Measurements from ENCODE around the gene PLXDC2.
"Not testable (repeated sequence)": the region's sequence is repeated elsewhere in the genome, so short reads cannot be mapped to it uniquely, and the experiment has no call there.

The PLXDC2 gene

DNA sequence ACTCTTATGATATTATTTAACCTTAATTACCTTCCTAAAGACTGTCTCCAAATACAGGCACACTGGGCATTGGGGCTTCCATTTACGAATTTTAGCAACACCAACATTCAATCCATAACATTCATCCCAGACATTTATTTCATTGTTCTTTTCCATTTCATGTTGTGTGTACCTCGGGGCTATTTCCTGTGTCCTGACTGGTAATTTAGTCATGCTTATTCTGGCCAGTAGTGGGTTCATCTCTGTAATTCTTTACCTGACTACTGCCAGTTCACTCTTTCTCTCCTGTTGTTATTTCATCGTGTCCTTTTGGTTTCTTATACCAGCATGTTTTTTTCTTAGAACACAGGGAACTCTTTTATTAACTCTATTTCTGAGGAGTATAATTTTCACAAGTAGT lies 225.7 kb downstream of the PLXDC2 start:
- no peak for DNase-seq (ENCODE audit: low read depth in 3 of 3)

DNA sequence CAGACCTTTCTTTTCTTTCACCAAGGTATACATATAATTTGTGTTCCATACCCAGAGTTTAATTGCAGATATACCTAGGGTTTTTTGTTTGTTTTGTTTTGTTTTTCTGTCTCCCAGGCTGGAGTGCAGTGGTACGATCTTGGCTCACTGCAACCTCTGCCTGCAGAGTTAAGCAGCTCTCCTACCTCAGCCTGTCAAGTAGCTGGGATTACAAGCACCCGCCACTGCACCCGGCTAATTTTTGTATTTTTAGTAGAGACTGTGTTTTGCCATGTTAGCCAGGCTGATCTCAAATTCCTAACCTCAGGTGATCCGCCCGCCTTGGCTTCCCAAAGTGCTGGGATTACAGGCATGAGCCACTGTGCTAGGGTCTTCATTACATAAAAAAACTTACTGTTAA lies 228.9 kb downstream of the PLXDC2 start:
- DNase-seq (ENCODE audit: low read depth in 3 of 3): not testable (repeated sequence)

DNA sequence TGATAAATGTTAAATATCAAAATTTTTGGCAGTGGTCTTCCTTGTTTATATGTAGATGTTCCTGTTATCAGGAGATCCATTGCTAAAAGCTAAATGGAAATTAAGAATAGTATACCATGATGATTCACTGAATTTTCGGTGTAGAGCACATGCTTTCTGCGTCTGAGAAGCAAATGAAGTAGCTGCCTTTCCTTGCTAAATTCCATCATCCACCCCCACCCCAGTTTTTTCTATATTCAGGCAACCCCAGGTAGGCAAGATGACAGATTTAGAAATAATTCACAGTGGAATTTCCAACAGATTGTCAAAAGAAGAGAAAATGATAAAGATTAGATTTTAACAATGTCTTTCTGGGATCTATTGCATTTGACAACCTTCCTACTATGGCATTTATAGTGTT lies 231.9 kb downstream of the PLXDC2 start:
- no peak for DNase-seq (ENCODE audit: low read depth in 3 of 3)

DNA sequence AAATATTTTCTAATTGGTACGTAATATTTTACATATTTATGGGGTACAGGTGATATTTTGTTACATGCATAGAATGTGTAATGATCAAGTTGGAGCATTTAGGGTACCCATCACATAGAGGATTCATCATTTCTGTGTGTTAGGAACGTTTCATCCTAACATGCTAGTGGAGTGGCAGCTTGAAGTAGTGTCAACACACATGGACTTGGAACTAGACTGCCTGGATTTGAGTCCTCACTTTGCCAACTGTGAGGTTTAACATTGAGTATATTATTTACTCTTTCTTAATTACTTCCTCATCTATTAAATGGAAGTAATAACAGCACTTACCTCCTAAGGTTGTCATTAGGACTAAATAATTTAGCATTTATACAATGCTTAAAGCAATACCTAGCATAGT lies 241.9 kb downstream of the PLXDC2 start:
- DNase-seq (ENCODE audit: low read depth in 3 of 3): no peak

DNA sequence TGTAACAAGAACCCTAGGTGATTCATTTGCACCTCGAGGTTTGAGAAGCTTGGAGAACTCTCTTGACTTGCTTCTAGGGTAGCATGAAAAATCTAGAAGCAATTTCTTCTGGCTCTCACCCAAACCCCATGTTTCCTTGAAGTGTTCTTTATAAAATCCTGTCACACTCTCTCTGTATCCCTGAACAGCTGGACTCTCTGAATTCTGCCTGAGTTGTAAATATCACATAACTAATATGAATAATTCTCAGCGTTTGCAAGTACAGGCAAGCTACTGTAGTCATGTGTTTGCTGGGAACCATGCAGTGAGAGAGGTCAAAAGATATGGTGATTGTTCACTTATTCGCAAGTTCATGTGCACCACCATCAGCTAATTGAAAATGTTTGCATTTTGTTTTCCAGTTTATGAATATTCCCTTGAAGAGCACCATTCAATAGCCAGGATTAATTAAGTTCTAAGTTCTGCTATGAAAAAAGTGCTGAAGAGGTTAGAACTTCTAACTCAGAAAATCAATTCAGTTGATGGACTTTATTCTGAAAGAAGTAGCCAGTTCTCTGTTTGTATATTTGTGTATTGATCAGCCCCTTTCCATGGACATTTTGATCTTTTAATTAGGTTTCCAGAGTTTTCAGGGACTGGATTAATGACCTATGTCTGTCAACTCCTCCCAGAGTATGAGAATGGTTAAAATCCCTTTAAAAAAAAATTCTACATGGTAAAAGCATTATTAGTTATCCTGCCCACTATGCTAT lies 243.0 kb downstream of the PLXDC2 start:
- DNase-seq (ENCODE audit: low read depth in 3 of 3): no peak

DNA sequence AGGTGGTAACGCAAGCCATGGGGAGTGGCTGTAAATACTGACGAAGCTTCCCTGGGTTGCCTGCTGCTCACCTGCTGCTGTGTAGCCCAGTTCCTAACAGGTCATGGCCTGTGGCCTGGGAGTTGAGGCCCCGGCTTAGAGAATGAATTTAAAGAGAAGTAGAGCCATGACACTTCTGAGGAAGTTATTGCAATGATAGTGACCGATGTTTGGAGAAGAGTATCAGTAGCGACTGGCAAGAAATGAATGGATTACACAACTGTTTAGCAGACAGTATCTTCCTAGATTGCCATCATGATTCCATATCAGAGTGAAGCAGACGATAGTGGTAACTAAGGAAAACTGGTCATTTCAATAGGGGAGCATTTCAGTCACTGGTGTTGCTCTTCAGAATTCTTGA lies 249.6 kb downstream of the PLXDC2 start:
- DNase-seq (ENCODE audit: low read depth in 3 of 3): no peak

DNA sequence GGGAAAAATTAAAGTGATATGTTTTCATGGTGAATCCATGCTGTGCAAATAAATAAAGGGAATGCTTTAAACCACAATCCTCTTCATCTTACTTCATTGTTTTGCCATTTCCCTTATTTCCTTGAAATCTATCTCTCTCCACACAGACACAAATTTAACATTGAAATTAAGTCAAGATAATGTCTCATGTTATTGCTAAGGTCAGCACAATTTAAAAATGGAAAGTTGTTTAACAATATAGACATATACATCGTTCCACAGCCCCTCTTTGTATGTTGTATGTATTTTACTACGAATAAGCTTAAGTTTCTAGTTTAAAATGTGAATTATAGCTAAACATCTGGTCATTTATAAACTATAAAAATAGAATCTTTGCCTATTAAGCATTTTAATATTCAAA lies 256.9 kb downstream of the PLXDC2 start:
- DNase-seq (ENCODE audit: low read depth in 3 of 3): no peak

DNA sequence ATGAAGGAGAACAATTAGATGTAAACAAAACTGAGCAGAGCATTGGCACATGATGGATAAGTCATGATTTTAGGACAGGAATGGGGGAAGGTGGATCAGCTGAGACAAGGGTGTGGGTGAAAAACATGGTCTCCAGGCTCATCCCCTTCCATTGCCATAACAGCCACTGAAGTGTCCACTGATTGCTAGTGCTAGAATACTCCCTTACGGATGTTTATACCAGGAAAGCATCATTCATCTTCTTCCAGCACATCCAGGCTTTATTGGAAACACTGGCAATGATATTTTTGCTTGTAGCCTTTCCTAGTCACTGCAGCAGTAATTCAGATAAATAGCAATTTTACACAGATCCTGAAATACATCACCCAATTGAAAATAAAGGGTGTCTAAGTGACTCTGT lies 259.5 kb downstream of the PLXDC2 start:
- no peak for DNase-seq (ENCODE audit: low read depth in 3 of 3)

DNA sequence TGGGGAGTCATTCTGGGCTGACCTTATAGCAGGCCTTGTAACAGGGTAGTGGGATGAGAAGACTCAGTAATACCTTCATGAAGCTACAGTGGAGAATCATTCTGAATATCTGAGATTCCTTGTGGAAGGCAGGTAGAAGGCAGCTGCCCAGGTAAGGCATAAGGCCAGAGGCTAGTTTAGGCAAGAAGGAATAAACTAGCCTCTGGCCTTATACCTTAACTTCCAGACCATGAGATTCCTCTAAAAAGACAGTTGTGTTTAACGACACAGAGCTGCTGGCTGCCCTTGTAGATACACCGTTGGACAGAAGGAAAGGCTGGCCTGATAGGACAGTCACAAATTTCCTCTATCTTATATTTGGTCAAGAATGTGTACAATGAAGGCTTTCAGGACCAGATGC lies 268.2 kb downstream of the PLXDC2 start:
- DNase-seq (ENCODE audit: low read depth in 3 of 3): no peak

DNA sequence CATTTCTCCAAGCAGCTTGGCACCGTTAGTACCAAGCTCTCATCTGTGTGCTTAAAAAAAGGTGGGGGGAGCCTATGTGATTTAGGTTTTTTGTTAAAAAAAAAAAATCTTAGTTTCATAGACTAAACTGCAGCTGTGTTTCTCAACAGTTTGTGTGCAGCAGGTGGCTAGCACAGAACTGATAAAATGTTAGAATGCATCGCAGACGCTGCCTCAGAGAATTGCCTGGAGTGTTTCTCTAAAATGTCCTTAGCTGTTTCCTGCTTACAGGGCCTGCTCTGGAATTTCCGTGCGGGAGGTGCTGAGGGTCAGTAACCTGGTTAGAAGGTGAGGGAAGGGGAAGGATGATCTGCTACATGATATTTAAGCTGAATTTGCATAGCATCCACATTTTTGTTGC lies 268.9 kb downstream of the PLXDC2 start:
- no peak for DNase-seq (ENCODE audit: low read depth in 3 of 3)

DNA sequence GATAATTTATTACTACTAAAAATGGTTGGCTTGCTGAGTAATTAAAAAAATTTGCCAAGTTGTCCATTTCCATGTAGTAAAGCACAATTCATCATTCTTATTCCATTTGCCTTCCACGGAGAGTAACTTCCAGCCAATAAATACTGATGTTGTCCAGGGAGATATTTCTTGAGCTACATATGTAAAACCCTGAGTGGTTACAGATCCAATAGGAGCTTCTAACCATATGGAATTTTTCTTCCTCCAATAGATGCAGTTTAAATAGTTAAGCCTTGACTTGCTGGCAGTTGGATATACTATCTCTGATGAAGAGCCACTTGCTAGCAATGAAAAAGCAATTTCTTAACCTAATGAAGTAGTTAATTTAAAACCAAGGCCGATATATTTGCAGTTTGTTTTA lies 271.1 kb downstream of the PLXDC2 start:
- no peak for DNase-seq (ENCODE audit: low read depth in 3 of 3)

DNA sequence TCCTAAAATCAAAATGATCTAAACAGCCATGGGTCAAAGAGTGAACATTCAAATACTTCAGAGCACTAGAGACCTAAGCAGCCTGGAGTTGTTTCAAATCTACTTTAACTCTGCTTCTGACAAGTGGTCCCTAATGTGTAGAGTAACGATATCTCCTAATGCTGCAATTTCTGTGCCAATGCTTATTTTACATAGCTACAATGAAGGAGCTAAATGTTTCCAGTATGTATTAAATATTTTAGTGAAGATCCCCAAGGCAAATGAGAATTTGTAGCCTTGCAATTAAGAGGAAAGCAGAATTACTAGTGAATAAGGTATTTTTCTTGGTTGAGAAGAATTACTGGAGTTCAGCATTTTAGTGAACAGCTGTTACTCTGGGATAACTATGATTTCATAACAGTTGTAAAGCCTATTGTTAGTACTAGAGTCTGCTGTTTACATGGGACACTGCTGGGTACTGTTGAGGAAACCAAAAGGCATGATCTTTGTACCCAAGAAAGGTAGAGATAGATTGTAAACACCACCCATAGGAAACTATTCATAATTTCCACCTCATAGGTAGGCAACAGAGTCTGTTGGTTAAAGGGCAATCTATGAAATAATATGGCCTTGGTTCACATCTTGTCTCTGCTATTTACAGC lies 271.9 kb downstream of the PLXDC2 start:
- no peak for DNase-seq (ENCODE audit: low read depth in 3 of 3)

DNA sequence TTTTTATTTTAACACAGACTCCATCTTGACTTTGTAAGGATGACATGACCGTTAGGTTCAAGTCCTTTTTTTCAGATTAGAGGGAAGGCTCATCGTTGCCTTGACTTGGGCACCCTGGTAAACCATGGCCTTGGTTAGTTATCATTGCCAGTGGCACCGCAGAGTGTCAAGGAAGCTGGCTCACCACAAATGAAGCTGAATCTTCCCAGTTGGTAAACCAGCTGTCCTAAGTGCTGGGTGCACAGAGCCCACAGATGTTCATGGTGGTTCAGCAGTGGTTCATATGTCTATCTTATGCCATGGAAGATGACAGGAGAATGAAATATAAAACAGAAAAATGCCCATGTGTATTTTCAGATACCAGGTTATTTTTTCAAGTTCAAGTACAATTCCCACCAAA lies 273.6 kb downstream of the PLXDC2 start:
- DNase-seq (ENCODE audit: low read depth in 3 of 3): no peak

DNA sequence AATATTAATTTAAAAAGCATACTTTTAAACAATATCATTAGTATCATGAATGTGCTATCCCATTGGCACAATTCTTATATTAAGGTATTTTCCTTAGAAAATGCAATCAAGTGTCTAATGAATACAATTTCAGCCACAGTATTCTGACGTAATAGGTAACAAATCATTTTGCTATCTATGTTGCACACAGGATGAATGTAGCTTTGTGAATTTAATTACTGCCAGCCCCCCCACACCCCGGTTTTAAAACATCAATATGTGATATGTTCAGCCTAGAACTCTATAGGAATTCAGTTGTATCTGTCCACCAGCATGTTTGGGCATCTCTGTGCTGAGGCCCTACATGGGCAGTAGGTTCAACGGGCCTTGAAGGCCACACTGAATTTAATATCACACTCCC lies 274.6 kb downstream of the PLXDC2 start:
- no peak for DNase-seq (ENCODE audit: low read depth in 3 of 3)

DNA sequence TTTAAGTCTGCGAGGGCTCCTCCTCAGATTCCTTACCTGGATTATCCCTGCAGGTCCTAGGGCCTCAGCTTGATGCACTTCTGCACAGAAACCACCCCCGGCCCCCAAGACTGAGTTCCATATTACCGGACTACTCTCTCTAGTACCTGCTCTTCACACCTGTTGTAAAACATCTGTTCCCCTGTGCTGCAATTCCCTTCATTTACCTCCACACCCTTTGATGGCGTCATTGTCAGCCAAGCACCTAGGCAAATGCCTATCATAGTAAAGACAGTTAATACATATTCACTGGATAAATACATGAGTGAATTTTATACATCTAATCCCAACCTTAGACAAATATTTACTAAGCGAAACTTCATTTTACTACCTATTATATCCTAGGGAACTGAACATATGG lies 275.5 kb downstream of the PLXDC2 start:
- no peak for DNase-seq (ENCODE audit: low read depth in 3 of 3)

DNA sequence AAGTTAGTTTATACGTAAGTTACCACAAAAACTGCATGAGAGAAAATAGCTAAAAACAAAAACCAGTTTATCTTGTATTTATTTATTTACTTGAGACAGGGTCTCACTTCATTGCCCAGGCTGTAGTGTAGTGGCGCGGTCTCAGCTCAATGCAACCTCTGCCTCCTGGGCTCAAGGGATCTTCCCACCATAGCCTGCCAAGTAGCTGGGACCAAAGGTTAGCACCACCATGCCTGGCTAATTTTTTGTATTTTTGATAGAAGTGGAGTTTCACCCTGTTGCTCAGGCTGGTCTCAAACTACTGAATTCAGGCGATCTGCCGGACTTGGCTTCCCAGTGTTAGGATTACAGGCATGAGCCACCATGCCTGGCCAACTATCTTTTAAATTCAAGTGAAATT lies 277.4 kb downstream of the PLXDC2 start:
- no peak for DNase-seq (ENCODE audit: low read depth in 3 of 3)

DNA sequence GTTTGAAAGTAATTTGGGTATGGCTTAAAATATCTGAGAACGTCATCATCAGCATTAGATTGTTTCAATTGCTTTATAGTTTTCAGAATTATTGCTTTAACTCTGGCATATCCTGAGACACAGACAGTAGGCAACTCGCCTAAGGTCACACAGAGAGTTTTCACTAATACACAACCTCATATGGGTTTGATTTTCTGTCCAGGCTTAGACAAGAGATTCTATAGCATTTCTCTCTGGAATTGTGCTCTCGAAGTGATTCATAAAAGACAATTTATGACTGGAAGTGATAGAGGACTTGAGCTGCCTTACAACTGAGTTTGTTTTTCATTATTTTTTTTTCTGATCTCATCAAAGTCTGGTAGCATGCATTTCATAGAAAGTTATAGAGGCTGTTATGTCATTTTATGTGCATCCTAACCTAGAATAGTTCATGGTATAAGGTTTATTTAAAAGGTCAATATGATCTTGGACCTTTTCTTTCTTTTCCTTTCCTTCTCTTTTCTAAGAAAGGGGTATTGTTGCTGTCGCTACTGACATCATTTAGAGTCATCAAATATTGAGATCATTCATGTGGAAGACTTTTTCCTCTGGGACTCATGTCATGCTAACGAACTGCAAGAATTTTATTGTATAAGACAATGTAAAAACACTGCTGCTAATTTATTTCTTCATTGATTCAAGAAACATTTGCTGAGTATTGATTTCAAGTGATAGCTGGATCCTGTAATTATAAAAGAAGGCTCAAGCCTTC lies 278.2 kb downstream of the PLXDC2 start:
- DNase-seq (ENCODE audit: low read depth in 3 of 3): no peak

DNA sequence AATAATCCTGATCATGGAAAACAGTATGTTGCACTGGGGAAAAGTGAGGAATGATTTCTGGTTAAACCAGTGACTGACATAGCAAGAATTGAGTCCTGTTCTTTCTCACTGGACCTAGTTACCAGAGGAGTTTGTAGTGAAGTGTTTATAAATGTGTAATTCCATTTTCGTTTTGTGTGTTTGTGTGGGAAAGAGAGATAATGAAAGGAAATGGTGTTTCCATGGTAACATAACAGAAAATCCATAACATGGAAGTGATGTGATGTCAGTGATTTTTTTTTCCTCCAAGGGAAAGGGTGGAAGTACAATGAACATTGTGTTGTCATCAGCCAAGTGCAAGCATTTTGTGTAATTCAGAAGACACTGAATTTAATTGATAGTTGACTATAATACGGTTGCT lies 283.9 kb downstream of the PLXDC2 start:
- no peak for DNase-seq (ENCODE audit: low read depth in 3 of 3)

DNA sequence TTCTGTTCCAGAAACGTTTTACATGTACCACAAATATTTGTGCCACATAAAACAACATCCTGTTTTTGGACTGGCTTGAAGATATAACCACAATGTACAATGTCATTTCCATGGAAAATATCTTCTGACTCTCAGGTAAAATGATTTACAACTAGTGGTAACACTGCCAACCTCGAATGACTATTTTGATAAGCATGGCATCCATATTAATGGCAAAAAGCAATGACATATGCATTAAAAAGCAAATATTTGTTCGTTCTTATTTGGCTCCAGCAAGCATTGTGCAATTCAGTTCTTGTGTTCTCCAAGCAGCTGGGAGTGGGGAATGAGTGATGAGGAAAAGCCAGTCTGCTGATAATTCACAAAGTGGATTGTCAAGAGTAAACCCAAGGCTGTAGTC lies 289.0 kb downstream of the PLXDC2 start:
- no peak for DNase-seq (ENCODE audit: low read depth in 3 of 3)

DNA sequence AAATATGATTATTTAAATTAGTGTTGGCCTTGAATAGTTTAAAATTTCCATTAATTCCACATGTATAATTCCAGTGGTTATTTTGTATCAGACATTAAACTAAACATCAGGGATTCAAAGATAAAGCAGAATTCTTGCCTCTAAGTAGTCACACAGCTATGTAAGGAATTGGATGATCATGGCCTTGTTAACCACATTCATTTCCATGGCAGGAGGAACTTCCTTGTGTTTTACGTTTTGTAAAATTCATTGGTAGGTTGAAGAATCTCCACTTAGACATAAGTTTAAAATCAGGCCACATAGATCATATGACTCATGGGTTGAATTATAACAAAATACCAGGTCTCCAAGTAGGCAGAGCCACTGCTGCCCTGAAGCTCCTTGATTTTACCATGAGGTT lies 289.7 kb downstream of the PLXDC2 start:
- DNase-seq (ENCODE audit: low read depth in 3 of 3): no peak

DNA sequence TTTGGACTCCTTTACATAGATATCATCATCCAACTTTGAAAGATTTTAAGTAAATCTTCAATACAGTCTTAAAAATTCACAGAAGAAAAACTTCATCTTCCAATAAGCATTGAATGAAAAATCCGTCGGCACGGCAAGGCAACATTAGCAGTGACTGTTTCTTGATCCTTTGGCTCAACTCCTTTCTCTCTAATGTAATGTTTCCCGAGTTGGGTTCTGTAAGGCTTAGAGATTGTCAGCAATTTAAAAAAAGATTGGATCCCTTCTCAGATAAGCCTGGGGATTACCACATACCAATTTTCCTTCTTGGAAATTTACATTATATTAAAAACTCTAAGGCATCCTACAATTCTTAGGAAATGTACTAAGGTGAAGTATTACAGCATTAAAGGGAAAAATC lies 291.8 kb downstream of the PLXDC2 start:
- DNase-seq (ENCODE audit: low read depth in 3 of 3): no peak

DNA sequence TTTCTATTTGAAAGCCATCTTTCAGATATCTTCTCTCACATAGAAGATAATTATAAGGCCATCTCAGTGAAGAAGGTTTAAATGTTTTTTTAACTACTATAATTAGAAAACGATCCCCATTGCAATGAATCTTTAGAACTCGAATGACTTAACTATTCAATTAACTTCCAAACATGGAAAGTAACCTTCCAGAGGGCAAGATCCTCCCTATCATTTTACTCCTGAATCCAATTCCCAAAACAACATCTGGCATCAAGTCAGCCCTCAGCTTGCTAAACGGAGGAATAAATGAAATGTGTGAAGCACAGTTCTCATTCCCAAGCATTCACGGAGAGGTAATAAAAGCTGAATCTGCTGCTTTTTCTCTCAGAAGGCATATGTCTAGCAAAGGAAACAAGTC lies 293.4 kb downstream of the PLXDC2 start:
- no peak for DNase-seq (ENCODE audit: low read depth in 3 of 3)

All from stimulated activated CD4-positive, alpha-beta T cell treated with anti-CD3 and anti-CD28 coated beads, TNF-alpha, amount 100 ng/mL, for 24 hours (primary cell).